ENCODE measurements around the gene STOML2. TPM values are rescaled to one million over a fixed set of nuclear protein-coding genes. Genes with fewer than 3 reads are reported as not detected.

Gene STOML2
- total RNA-seq, 1 experiment from 2014 or later: 192 TPM

GRCh38 chr9:35140093-35140492 lies 37.2 kb upstream of the STOML2 start:
- H3K27me3 Mint-ChIP-seq (ENCODE audit: low read depth): peaks cover 7% of the 10 kb centered on the region

More at GRCh38 chr9:35140093-35140492, 37.2 kb upstream of the STOML2 start:
- H4K20me1 ChIP-seq (ENCODE audit: control insufficient read depth, insufficient read depth, insufficient read length): no peaks in the 10 kb centered on the region
- no peaks in the 10 kb centered on the region for H3K27me3 ChIP-seq (ENCODE audit: insufficient read depth, low read length)
- no peak overlapping the region for H3K56ac ChIP-seq (ENCODE audit: insufficient read length, low read depth, low read length)
- H2AFZ ChIP-seq (ENCODE audit: low read length): no peak overlapping the region
- H2BK15ac ChIP-seq (ENCODE audit: low read depth, low read length): no peak overlapping the region
- peaks cover 15% of the 10 kb centered on the region for H3K9me3 ChIP-seq (ENCODE audit: control insufficient read depth, low read depth, low read length)
- H3K14ac ChIP-seq (ENCODE audit: insufficient read depth, low read length): no peak overlapping the region
- H4K8ac ChIP-seq (replicated peaks; ENCODE audit: insufficient read length, low read depth, low read length): no peak overlapping the region
- H3K27ac ChIP-seq (ENCODE audit: insufficient read length, low read depth, low read length): no peak overlapping the region
- H3K79me1 ChIP-seq (ENCODE audit: insufficient read depth, low read depth, low read length, poor library complexity, severe bottlenecking): no peaks in the 10 kb centered on the region
- H3T11ph ChIP-seq (ENCODE audit: low read length): no peak overlapping the region
- H2BK5ac ChIP-seq (ENCODE audit: insufficient read length, low read length): no peak overlapping the region
- H4K91ac ChIP-seq (ENCODE audit: insufficient read length, low read depth, low read length): no peak overlapping the region
- H2AK5ac ChIP-seq (ENCODE audit: insufficient read length, low read length): no peak overlapping the region
- no peak overlapping the region for H3K4me3 Mint-ChIP-seq
- H3K4me1 Mint-ChIP-seq: peaks cover 0 to 5% of the 10 kb centered on the region in 2 experiments; a peak in 2 of 4 replicates
- H3K18ac ChIP-seq (ENCODE audit: insufficient read length, low read depth, low read length): no peak overlapping the region
- no peak overlapping the region for H3K27ac Mint-ChIP-seq
- no peak overlapping the region for H2BK20ac ChIP-seq (ENCODE audit: low read depth, low read length, poor library complexity, severe bottlenecking)
- no peak overlapping the region for H2BK120ac ChIP-seq (ENCODE audit: low read depth, low read length, poor library complexity, severe bottlenecking)
- H3K23me2 ChIP-seq (ENCODE audit: insufficient read length, low read depth, low read length, poor library complexity, severe bottlenecking): no peaks in the 10 kb centered on the region
- H3K23ac ChIP-seq (ENCODE audit: insufficient read length, low read depth, low read length): no peak overlapping the region
- no CpG with 5 or more reads among the region's 2 CpGs for WGBS (ENCODE audit: extremely low coverage, insufficient read length, low lambda C conversion rate)
- H2BK12ac ChIP-seq (ENCODE audit: insufficient read length, low read depth, low read length): no peak overlapping the region
- TF ChIP-seq, protein P1, sequence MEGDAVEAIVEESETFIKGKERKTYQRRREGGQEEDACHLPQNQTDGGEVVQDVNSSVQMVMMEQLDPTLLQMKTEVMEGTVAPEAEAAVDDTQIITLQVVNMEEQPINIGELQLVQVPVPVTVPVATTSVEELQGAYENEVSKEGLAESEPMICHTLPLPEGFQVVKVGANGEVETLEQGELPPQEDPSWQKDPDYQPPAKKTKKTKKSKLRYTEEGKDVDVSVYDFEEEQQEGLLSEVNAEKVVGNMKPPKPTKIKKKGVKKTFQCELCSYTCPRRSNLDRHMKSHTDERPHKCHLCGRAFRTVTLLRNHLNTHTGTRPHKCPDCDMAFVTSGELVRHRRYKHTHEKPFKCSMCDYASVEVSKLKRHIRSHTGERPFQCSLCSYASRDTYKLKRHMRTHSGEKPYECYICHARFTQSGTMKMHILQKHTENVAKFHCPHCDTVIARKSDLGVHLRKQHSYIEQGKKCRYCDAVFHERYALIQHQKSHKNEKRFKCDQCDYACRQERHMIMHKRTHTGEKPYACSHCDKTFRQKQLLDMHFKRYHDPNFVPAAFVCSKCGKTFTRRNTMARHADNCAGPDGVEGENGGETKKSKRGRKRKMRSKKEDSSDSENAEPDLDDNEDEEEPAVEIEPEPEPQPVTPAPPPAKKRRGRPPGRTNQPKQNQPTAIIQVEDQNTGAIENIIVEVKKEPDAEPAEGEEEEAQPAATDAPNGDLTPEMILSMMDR (conservative IDR thresholded peaks at IDR 0.05): no peak
- no peak overlapping the region for H3K4ac ChIP-seq (ENCODE audit: low read depth, low read length)
- H3K4me2 ChIP-seq (ENCODE audit: insufficient read depth, insufficient read length, low read length): no peak overlapping the region
- H3K9me3 Mint-ChIP-seq: peaks cover 34 to 52% of the 10 kb centered on the region in 2 experiments
- no peak for DNase-seq
- H3K4me1 ChIP-seq (ENCODE audit: insufficient read depth, low read length): no peaks in the 10 kb centered on the region
- no peak overlapping the region for H4K5ac ChIP-seq (ENCODE audit: insufficient read length, low read depth, low read length)
- H3K9ac ChIP-seq (ENCODE audit: extremely low read depth, insufficient read length, low read length): no peak overlapping the region
- no peaks in the 10 kb centered on the region for H3K79me2 ChIP-seq (ENCODE audit: insufficient read depth, low read length)
- H3K36me3 Mint-ChIP-seq (ENCODE audit: insufficient read depth in 1 of 3, low read depth in 3 of 3): peaks cover 9 to 16% (median 15%) of the 10 kb centered on the region in 3 experiments; a peak in 6 of 7 replicates

All from H9 (cell line).